H1 (cell line): Measurements from ENCODE around the gene SLC30A7. TPM values are rescaled to one million over a fixed set of nuclear protein-coding genes. Genes with fewer than 3 reads are reported as not detected.

ENCODE experiments used
- EZH2 ChIP-seq: fragments of 200-600 bp; sonication (generic); IDR thresholded peaks from 2 replicates; pipeline ENCODE4 v1.7.1; 2012; ENCODE audit warnings: low read depth, mild to moderate bottlenecking, moderate library complexity, low read length, inconsistent platforms; ENCODE audit not compliant: severe bottlenecking
- JUN ChIP-seq: IDR thresholded peaks from 2 replicates; pipeline ENCODE4 v1.6.1; 2011; ENCODE audit warnings: low read depth, mild to moderate bottlenecking, improper control_type of control experiment, low read length
- polyA plus RNA-seq, 7 experiments: library from polyadenylated mRNA; depleted of rRNA in 3 of 7; stranded (reverse) in 5 of 7; unstranded in 2 of 7; fragments of >200 nt in 5 of 7; fragments of 200-250 nt in 2 of 7; gene quantifications; 1 replicate in 5 of 7; 2 replicates in 1 of 7; 4 replicates in 1 of 7; pipeline versions ENCODE4 v1.2.1 to v1.2.3, GENCODE V29; 2011 to 2013; ENCODE audit warnings: missing spikeins in 2 of 7, mixed read lengths in 2 of 7
- total RNA-seq: library from RNA; stranded (reverse); fragmentation: NEBNext Ultra II Directional; extraction: Animal tissue kit (Norgen Biotek cat#: 25700); gene quantifications from 2 replicates; pipeline ENCODE4 v1.2.1, GENCODE V29; 2021
- TF ChIP-seq, protein P1 (sequence below): IDR thresholded peaks from 2 replicates; pipeline ENCODE4 v1.6.1; 2012; ENCODE audit warnings: low read length, inconsistent platforms

SLC30A7 gene
- total and polyA plus RNA-seq, 2 of the 8 experiments (the other 6 are each of a cell fraction or from before 2014, with no cell fraction given): 5.5 to 22.1 TPM

DNA sequence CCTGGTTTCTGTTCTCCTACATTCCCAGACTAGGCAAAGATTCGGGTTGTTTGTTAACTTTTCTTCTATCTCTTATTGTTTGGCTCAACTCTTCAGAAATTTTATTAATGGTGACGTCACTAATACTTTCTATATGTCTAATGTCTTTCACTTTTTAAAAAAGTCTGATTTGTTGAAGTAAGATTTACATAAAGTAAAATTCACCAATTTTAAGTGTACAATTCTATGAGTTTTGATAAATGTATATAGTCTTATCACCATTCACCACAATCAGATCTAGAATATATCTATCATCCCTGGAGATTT, 29.0 kb upstream of the SLC30A7 start (continued):
- TF ChIP-seq, protein P1, sequence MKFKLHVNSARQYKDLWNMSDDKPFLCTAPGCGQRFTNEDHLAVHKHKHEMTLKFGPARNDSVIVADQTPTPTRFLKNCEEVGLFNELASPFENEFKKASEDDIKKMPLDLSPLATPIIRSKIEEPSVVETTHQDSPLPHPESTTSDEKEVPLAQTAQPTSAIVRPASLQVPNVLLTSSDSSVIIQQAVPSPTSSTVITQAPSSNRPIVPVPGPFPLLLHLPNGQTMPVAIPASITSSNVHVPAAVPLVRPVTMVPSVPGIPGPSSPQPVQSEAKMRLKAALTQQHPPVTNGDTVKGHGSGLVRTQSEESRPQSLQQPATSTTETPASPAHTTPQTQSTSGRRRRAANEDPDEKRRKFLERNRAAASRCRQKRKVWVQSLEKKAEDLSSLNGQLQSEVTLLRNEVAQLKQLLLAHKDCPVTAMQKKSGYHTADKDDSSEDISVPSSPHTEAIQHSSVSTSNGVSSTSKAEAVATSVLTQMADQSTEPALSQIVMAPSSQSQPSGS: no peak
- TF ChIP-seq JUN (no peak), EZH2 (no peak)
